ENCODE data around the gene ZCCHC7. TPM values are rescaled to one million over a fixed set of nuclear protein-coding genes. Genes with fewer than 3 reads are reported as not detected.

ZCCHC7 gene
- total and polyA plus RNA-seq, 2 of the 8 experiments (the other 6 are each of a cell fraction or from before 2014, with no cell fraction given): 12.2 to 27.5 TPM

DNA sequence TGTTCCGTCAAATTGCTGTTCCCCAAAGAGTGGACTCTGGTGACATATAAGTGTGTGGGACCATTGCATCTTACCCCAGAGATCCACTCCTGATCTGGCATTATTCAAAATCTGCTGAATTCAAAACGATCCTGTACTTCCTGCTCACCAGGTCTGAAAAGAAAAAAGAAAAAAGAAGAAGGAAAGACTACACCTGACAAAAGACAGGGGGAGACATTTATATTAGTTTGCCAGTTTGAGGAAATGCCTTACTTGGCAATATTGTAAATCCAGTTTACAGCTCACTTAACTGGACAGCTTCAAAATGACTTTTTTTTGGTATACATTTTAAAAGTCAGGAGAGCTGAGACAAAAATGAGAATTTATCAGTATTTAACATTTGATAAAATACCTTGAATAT lies 287.1 kb downstream of the ZCCHC7 start:
- FAIRE-seq: no peak
- CTCF ChIA-PET (ENCODE audit: partially characterized antibody): interaction anchor here (0.6 to 2.5 kb wide), 22 partner anchors 8 to 406 kb away, joined by 3 to 9 read pairs (median 4); partner anchors contain the start of gene GRHPR
- no peak overlapping the region for H3K9ac ChIP-seq (replicated peaks in 1 of 4; ENCODE audit: extremely low read depth in 1 of 4, low read depth in 3 of 4, low read length in 3 of 4)
- no peak overlapping the region for H3K4ac ChIP-seq (replicated peaks; ENCODE audit: insufficient read length, low read depth, low read length)
- H2BK12ac ChIP-seq (ENCODE audit: low read depth, low read length): no peak overlapping the region
- no peaks in the 10 kb centered on the region for H4K20me1 ChIP-seq (replicated peaks in 1 of 2; ENCODE audit: control insufficient read depth in 1 of 2, insufficient read depth in 2 of 2, low read length in 2 of 2)
- H3K4me3 ChIP-seq (ENCODE audit: extremely low read depth in 1 of 4, insufficient read depth in 2 of 4, low read depth in 3 of 4, low read length in 4 of 4): no peak overlapping the region
- TF ChIP-seq, protein P1, sequence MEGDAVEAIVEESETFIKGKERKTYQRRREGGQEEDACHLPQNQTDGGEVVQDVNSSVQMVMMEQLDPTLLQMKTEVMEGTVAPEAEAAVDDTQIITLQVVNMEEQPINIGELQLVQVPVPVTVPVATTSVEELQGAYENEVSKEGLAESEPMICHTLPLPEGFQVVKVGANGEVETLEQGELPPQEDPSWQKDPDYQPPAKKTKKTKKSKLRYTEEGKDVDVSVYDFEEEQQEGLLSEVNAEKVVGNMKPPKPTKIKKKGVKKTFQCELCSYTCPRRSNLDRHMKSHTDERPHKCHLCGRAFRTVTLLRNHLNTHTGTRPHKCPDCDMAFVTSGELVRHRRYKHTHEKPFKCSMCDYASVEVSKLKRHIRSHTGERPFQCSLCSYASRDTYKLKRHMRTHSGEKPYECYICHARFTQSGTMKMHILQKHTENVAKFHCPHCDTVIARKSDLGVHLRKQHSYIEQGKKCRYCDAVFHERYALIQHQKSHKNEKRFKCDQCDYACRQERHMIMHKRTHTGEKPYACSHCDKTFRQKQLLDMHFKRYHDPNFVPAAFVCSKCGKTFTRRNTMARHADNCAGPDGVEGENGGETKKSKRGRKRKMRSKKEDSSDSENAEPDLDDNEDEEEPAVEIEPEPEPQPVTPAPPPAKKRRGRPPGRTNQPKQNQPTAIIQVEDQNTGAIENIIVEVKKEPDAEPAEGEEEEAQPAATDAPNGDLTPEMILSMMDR (IDR thresholded peaks at IDR 0.05; ENCODE audit: control extremely low read depth in 1 of 3, insufficient read depth in 1 of 3, low read depth in 1 of 3, low read length in 3 of 3): peak in 1 of 3 experiments; percentile 42; a peak in 2 of 4 replicates
- peak; percentile 70 for TF ChIP-seq MAFK (IDR thresholded peaks at IDR 0.05; ENCODE audit: low read depth, low read length)
- peak; percentile 42; the same call in 1 of the 2 replicates for TF ChIP-seq BACH1 (IDR thresholded peaks at IDR 0.05; ENCODE audit: low read length)
- TF ChIP-seq SRF (IDR thresholded peaks at IDR 0.05; ENCODE audit: low read depth, low read length): no peak
- TF ChIP-seq RAD21 (IDR thresholded peaks at IDR 0.05 in 1 of 2, conservative IDR thresholded peaks at IDR 0.05 in 1 of 2; ENCODE audit: low read depth in 2 of 2, low read length in 2 of 2): peak in 1 of 2 experiments; percentile 7; a peak in 1 of 4 replicates
- TF ChIP-seq SIN3A (conservative IDR thresholded peaks at IDR 0.05 in 1 of 2, IDR thresholded peaks at IDR 0.05 in 1 of 2; ENCODE audit: low read depth in 1 of 2, low read length in 2 of 2): no peak
- TF ChIP-seq POLR2AphosphoS5 (IDR thresholded peaks at IDR 0.05; ENCODE audit: low read depth, low read length): no peak
- H3K23ac ChIP-seq (ENCODE audit: insufficient read length): no peak overlapping the region
- no peak for DNase-seq (ENCODE audit: low read depth in 1 of 2, low spot score in 2 of 2)
- no peak overlapping the region for H4K91ac ChIP-seq (replicated peaks; ENCODE audit: insufficient read length, low read length)
- H3K56ac ChIP-seq (replicated peaks; ENCODE audit: insufficient read length, low read depth, low read length): no peak overlapping the region
- no peaks in the 10 kb centered on the region for H3K79me2 ChIP-seq (ENCODE audit: control insufficient read depth in 1 of 2, insufficient read depth in 2 of 2, low read length in 2 of 2)
- 0 out of 2 replicates have a peak overlapping the region, but pooled peaks have one; percentile 33 for H2AFZ ChIP-seq (ENCODE audit: low read length)
- peaks cover 0 to 7% (median 2%) of the 10 kb centered on the region in 4 experiments; a peak in 2 of 7 replicates for H3K4me1 ChIP-seq (replicated peaks in 1 of 4; ENCODE audit: control insufficient read depth in 3 of 4, insufficient read depth in 4 of 4, low read length in 3 of 4)
- H3K14ac ChIP-seq (ENCODE audit: insufficient read length): no peak overlapping the region
- no peak overlapping the region for H2BK20ac ChIP-seq (ENCODE audit: low read length)
- no peaks in the 10 kb centered on the region for H3K36me3 ChIP-seq (ENCODE audit: control insufficient read depth in 2 of 4, insufficient read depth in 4 of 4, low read length in 3 of 4)
- 83% methylated on average over 2 of the region's 2 CpGs; no CpG with 5 or more reads in 1 of the 2 experiments for WGBS, 2 experiments (ENCODE audit: extremely low coverage in 1 of 2, insufficient coverage in 1 of 2, insufficient read length in 1 of 2, insufficient replicate concordance in 2 of 2, low coverage in 1 of 2, low lambda C conversion rate in 2 of 2, missing lambda C conversion rate in 1 of 2)
- no peaks in the 10 kb centered on the region for H3K79me1 ChIP-seq (ENCODE audit: low read depth, low read length)
- no peak overlapping the region for H4K8ac ChIP-seq (ENCODE audit: extremely low read depth, insufficient read depth, low read length)
- no peak overlapping the region for H2BK120ac ChIP-seq (replicated peaks; ENCODE audit: low read depth, low read length)
- no peak overlapping the region for H4K5ac ChIP-seq (ENCODE audit: insufficient read length, low read depth, low read length)
- H3K27ac ChIP-seq (ENCODE audit: low read depth, low read length): no peak overlapping the region
- H3K9me3 ChIP-seq (ENCODE audit: insufficient read depth in 2 of 2, low read depth in 1 of 2, low read length in 1 of 2): no peaks in the 10 kb centered on the region
- H2AK5ac ChIP-seq (ENCODE audit: low read depth, low read length): no peak overlapping the region
- no peak overlapping the region for H3K4me2 ChIP-seq (ENCODE audit: insufficient read depth in 1 of 2, low read depth in 2 of 2, low read length in 2 of 2)
- no peak overlapping the region for H2BK15ac ChIP-seq (ENCODE audit: low read length)
- POLR2A ChIA-PET (ENCODE audit: partially characterized antibody): interaction anchor here (1.4 kb wide), 1 partner anchor 16 kb away, joined by 3 read pairs; the partner anchor contains the start of gene GRHPR
- no peak overlapping the region for H3K18ac ChIP-seq (ENCODE audit: extremely low read depth, low read length)
- H2BK5ac ChIP-seq (ENCODE audit: low read depth, low read length): no peak overlapping the region
- no peaks in the 10 kb centered on the region for H3K23me2 ChIP-seq (ENCODE audit: low read depth, low read length)
- no peaks in the 10 kb centered on the region for H3K27me3 ChIP-seq (replicated peaks in 1 of 4; ENCODE audit: control insufficient read depth in 3 of 4, extremely low read depth in 1 of 4, insufficient read depth in 3 of 4, low read length in 3 of 4)
